PC-9 (cell line): ENCODE measurements around the gene TBCA. TPM values are rescaled to one million over a fixed set of nuclear protein-coding genes. Genes with fewer than 3 reads are reported as not detected.
A peak's percentile ranks its signal among the peaks of the same experiment; 100 is the strongest.

ENCODE experiments used
- BruUV-seq: library from RNA; stranded (reverse); fragments of 400-500 nt; replicated peaks from 2 replicates; lab custom pipeline; 2021; lab: Mats Ljungman, UMichigan
- CTCF ChIA-PET: fragments of 300-600 bp; sonication (Branson Sonifier 250); formaldehyde crosslinking; loops from one replicate; lab custom pipeline; 2022; ENCODE audit warnings: antibody characterized with exemption; lab: Charles Lee
- POLR2A ChIA-PET: fragments of 300-600 bp; sonication (Branson Sonifier 250); formaldehyde crosslinking; loops from one replicate; lab custom pipeline; 2022; ENCODE audit warnings: antibody characterized with exemption; ENCODE audit not compliant: unreplicated experiment; lab: Charles Lee
- DNase-seq, 2 experiments: peaks; one replicate each; pipeline versions ENCODE4 v3.0.0 to v3.0.0-alpha.2; 2015 to 2022; ENCODE audit warnings: mixed read lengths in 1 of 2
- H2AFZ ChIP-seq: fragments of 200-600 bp; sonication (generic); 2 replicates; pipeline ENCODE4 v1.8.1; 2017; ENCODE audit warnings: antibody characterized with exemption
- H3F3A ChIP-seq: fragments of 200-600 bp; sonication (generic); 2 replicates; pipeline ENCODE4 v1.8.1; 2017; ENCODE audit warnings: antibody characterized with exemption, mild to moderate bottlenecking, low read depth; ENCODE audit not compliant: insufficient read depth
- H3K27ac ChIP-seq: fragments of 200-600 bp; sonication (generic); 2 replicates; pipeline ENCODE4 v1.6.1; 2016; ENCODE audit warnings: mixed run types
- H3K27me3 ChIP-seq: fragments of 200-600 bp; sonication (generic); 2 replicates; pipeline ENCODE4 v1.6.1; 2016; ENCODE audit warnings: low read depth, mixed run types; ENCODE audit not compliant: insufficient read depth
- H3K36me3 ChIP-seq: fragments of 200-600 bp; sonication (generic); 2 replicates; pipeline ENCODE4 v1.6.1; 2016; ENCODE audit warnings: low read depth, mixed run types
- H3K4me1 ChIP-seq: fragments of 200-600 bp; sonication (generic); replicated peaks from 2 replicates; pipeline ENCODE4 v1.6.1; 2016; ENCODE audit warnings: mixed run types; ENCODE audit not compliant: insufficient read depth
- H3K4me2 ChIP-seq: fragments of 200-600 bp; sonication (generic); 2 replicates; pipeline ENCODE4 v1.6.1; 2017; ENCODE audit warnings: mixed run types
- H3K4me3 ChIP-seq: fragments of 200-600 bp; sonication (generic); 2 replicates; pipeline ENCODE4 v1.6.1; 2016; ENCODE audit warnings: mixed run types
- H3K79me2 ChIP-seq: fragments of 200-600 bp; sonication (generic); 2 replicates; pipeline ENCODE4 v1.6.1; 2017; ENCODE audit warnings: low read depth, mixed run types
- H3K9me2 ChIP-seq: fragments of 200-600 bp; sonication (generic); 2 replicates; pipeline ENCODE4 v1.8.1; 2017; ENCODE audit warnings: mild to moderate bottlenecking; ENCODE audit not compliant: insufficient read depth
- H3K9me3 ChIP-seq: fragments of 200-600 bp; sonication (generic); 2 replicates; pipeline ENCODE4 v1.8.1; 2016; ENCODE audit warnings: low read depth; ENCODE audit not compliant: insufficient read depth
- H4K20me1 ChIP-seq: fragments of 200-600 bp; sonication (generic); 2 replicates; pipeline ENCODE4 v1.8.1; 2017; ENCODE audit not compliant: insufficient read depth
- CTCF ChIP-seq: fragments of 200-600 bp; sonication (generic); conservative IDR thresholded peaks from 2 replicates; pipeline ENCODE4 v1.6.1; 2017; ENCODE audit warnings: mixed run types, antibody characterized with exemption, mild to moderate bottlenecking, moderate library complexity
- EZH2 ChIP-seq: fragments of 200-600 bp; sonication (generic); IDR thresholded peaks from 2 replicates; pipeline ENCODE4 v1.8.0; 2017; ENCODE audit warnings: antibody characterized with exemption, low read depth
- intact Hi-C: fragments of 100-400 bp; cut with micrococcal nuclease; formaldehyde crosslinking; loops from one replicate; pipeline ENCODE4 v1.10.0; 2022; ENCODE audit not compliant: unreplicated experiment
- total RNA-seq: library from RNA; stranded (reverse); gene quantifications from 2 replicates; pipeline ENCODE4 v1.2.3, GENCODE V29; 2021

Gene TBCA
- total RNA-seq, 1 experiment from 2014 or later, result 205 TPM

GRCh38 chr5:77791926-77792325 lies 15.8 kb upstream of the TBCA start:
- intact Hi-C loops, result no loop called here
- Histone ChIP-seq H3F3A (no peaks in the 10 kb centered on the region), H3K27ac (no peak overlapping the region), H2AFZ (no peak overlapping the region), H4K20me1 (no peaks in the 10 kb centered on the region), H3K4me1 (no peaks in the 10 kb centered on the region), H3K9me2 (no peaks in the 10 kb centered on the region), H3K27me3 (no peaks in the 10 kb centered on the region), H3K9me3 (no peaks in the 10 kb centered on the region), H3K36me3 (no peaks in the 10 kb centered on the region), H3K4me2 (no peak overlapping the region), H3K4me3 (no peak overlapping the region), H3K79me2 (no peaks in the 10 kb centered on the region)
- CTCF ChIA-PET, result no interaction called here
- POLR2A ChIA-PET, result no interaction called here
- BruUV-seq, result no TSS peak
- no peak for DNase-seq
- no peak for TF ChIP-seq CTCF
- no peak for TF ChIP-seq EZH2

- TF ChIP-seq EZH2 (no peak), CTCF (no peak)
- no peaks in the 10 kb centered on the region for H3K27me3 ChIP-seq
- no peaks in the 10 kb centered on the region for H4K20me1 ChIP-seq
- no peak overlapping the region for H3K4me2 ChIP-seq
- no peaks in the 10 kb centered on the region for H3F3A ChIP-seq
- no peak overlapping the region for H3K27ac ChIP-seq
- ChIA-PET CTCF (no interaction called here), POLR2A (no interaction called here)
- no peaks in the 10 kb centered on the region for H3K9me3 ChIP-seq
- intact Hi-C loops, result no loop called here
- no peaks in the 10 kb centered on the region for H3K9me2 ChIP-seq
- H3K4me1 ChIP-seq, result no peaks in the 10 kb centered on the region
- DNase-seq, result no peak
- H3K4me3 ChIP-seq, result no peak overlapping the region
- no peaks in the 10 kb centered on the region for H3K79me2 ChIP-seq
- 0 out of 2 replicates have a peak overlapping the region, but pooled peaks have one; percentile 11 for H2AFZ ChIP-seq
- BruUV-seq, result no TSS peak
- H3K36me3 ChIP-seq, result no peaks in the 10 kb centered on the region
These were observed 15.2 kb upstream of the TBCA start for GRCh38 chr5:77791356-77791755.

- POLR2A ChIA-PET, result no interaction called here
- Histone ChIP-seq H3K4me2 (no peak overlapping the region), H4K20me1 (no peaks in the 10 kb centered on the region), H2AFZ (no peak overlapping the region), H3K36me3 (no peaks in the 10 kb centered on the region), H3F3A (no peaks in the 10 kb centered on the region), H3K9me2 (no peaks in the 10 kb centered on the region), H3K4me1 (no peaks in the 10 kb centered on the region), H3K4me3 (no peak overlapping the region), H3K27me3 (no peaks in the 10 kb centered on the region), H3K79me2 (no peaks in the 10 kb centered on the region), H3K9me3 (no peaks in the 10 kb centered on the region), H3K27ac (no peak overlapping the region)
- no peak for TF ChIP-seq EZH2
- no peak for TF ChIP-seq CTCF
- BruUV-seq, result no TSS peak
- CTCF ChIA-PET, result no interaction called here
- intact Hi-C loops, result no loop called here
- DNase-seq, result no peak
These were observed 9.1 kb upstream of the TBCA start for GRCh38 chr5:77785229-77785628.
